ENCODE measurements around the gene ACER3. TPM values are rescaled to one million over a fixed set of nuclear protein-coding genes. Genes with fewer than 3 reads are reported as not detected.

Gene ACER3
- total RNA-seq, 4 donors from 2014 or later: 20.5 to 30.6 (median 23.0) TPM

DNA sequence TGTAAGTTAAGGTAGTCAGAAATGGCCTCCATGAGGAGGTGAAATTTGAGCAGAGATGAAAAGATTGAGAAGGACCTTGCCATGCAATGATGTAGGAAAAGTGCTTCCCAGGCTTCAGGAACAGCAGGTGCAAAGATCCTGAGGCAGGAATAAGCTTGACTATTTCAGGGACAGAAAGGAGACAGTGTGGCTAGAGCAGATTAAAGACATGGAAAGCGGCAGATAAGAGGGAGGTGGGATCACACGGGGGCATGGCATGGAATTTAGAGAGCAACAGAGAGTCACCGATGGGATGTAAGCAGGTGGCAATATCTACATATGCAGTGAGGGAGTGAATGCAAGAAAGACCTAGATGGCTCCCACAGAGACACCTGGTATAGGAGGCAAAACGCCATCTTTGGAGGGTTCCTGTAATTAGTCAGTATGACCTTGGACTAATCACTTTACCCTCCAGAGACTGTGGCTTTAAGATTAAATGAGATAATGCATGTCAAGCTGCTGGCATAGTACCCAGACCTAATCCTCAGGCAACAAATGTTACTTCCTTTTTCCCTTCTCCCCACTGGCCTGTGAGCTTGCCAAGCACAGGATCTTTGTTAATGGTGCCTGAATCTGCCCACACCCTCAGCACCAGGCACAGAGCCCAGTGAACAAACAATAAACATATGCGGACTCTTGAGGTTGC is 24.6 kb upstream of the ACER3 start:
- H3K27ac ChIP-seq: peak overlapping the region in 1 of 4 donors; percentile 9
- DNase-seq (ENCODE audit: low spot score in 2 of 2): peak in 1 of 2 donors; percentile 36
- H3K36me3 ChIP-seq: no peaks in the 10 kb centered on the region
- TF ChIP-seq, protein P1, sequence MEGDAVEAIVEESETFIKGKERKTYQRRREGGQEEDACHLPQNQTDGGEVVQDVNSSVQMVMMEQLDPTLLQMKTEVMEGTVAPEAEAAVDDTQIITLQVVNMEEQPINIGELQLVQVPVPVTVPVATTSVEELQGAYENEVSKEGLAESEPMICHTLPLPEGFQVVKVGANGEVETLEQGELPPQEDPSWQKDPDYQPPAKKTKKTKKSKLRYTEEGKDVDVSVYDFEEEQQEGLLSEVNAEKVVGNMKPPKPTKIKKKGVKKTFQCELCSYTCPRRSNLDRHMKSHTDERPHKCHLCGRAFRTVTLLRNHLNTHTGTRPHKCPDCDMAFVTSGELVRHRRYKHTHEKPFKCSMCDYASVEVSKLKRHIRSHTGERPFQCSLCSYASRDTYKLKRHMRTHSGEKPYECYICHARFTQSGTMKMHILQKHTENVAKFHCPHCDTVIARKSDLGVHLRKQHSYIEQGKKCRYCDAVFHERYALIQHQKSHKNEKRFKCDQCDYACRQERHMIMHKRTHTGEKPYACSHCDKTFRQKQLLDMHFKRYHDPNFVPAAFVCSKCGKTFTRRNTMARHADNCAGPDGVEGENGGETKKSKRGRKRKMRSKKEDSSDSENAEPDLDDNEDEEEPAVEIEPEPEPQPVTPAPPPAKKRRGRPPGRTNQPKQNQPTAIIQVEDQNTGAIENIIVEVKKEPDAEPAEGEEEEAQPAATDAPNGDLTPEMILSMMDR (IDR thresholded peaks at IDR 0.05): no peak
- TF ChIP-seq POLR2A (IDR thresholded peaks at IDR 0.05) (no peak), EP300 (IDR thresholded peaks at IDR 0.05) (peak in 1 of 2 donors; percentile 46)
- no peak overlapping the region for H3K4me3 ChIP-seq
- H3K27me3 ChIP-seq: no peaks in the 10 kb centered on the region
- no peaks in the 10 kb centered on the region for H3K9me3 ChIP-seq
- peaks cover 0 to 32% (median 6%) of the 10 kb centered on the region in 4 donors for H3K4me1 ChIP-seq
- WGBS, 2 donors: 69 to 70% methylated on average over 5 of the region's 5 CpGs

DNA sequence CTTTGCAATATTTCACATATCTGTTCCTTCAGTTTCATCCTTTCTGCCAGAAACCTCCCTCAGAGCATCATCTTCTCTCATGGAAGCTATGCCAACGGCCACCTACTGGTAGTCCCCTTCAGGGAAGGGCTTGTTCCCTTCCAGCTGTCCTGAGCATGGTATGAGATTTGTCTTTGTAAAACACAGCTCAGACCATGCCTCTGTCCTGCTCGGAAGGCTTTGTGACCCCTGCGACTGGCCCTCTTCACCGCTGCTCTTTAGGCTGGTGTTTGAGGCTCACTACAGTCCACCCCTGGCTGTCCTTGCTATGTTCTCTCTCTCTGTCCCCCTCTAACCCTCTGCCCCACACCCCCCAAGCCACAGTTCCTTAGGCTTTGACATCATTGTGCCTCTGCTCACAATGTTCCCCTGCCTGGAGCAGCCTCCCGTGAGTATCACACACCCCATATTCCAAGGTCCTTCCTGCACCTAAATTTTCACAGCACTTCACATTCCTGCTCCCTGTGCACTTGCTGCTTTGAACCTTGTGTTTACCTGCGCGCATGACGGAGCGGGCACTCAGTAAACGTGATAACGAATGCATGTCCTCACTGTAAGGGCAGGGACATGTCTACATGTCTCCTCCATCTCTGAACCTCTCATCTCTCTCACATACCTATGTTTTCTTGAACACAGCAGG is 24.0 kb upstream of the ACER3 start:
- no peak for DNase-seq (ENCODE audit: low spot score in 2 of 2)
- H3K4me1 ChIP-seq: peaks cover 0 to 32% (median 6%) of the 10 kb centered on the region in 4 donors
- no peak for TF ChIP-seq POLR2A (IDR thresholded peaks at IDR 0.05)
- TF ChIP-seq EP300 (IDR thresholded peaks at IDR 0.05): no peak
- TF ChIP-seq, protein P1 (IDR thresholded peaks at IDR 0.05): no peak
- H3K4me3 ChIP-seq: no peak overlapping the region
- H3K27me3 ChIP-seq: no peaks in the 10 kb centered on the region
- H3K9me3 ChIP-seq: no peaks in the 10 kb centered on the region
- 69 to 72% methylated on average over 11 of the region's 11 CpGs for WGBS, 2 donors
- peak overlapping the region in 1 of 4 donors; percentile 9 for H3K27ac ChIP-seq
- no peaks in the 10 kb centered on the region for H3K36me3 ChIP-seq

DNA sequence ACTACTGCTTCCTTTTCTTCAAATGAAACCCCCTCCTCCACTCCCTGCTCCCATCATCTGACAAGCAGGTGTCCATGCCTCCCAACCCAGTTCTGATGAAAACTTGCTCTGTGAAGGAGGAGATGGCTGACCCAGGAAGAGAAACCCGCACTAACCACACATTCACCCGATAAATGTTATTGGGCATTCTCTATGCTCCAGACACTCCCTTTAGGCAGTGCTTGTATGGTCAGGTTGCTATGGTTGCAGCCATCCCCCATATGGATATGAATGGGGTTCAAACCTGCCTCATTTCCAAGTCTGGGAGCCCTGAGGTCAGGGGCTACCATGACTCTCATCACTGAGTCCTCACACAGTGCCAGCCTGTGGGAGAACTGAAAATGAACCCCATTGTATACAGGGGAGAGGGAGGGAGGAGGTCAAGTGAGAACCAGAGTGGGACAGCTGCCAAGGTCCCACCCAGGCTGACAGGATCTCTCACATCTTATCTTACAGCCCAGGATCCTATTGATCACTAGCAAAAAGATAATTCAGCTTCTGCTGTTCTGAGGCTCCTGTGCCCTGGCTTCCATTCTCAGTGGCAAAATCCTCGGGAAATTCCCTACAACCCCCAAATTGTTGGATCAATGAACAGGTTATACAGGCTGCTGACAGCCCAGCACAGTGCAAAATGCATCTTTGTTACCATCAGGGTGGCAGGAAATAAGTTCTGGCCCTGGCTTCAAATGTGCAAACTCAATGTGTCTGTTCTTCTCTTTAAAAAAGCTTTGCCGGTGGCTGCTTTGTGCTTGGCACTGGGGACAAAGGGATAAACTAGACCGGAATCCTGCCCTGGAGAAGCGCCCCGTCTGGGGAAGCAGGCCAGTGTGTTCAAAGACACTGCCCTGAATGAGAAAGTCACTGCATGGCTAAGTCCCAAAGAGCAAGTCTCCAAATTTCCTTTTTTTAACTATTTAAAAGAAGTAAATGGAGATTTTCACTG is 22.7 kb upstream of the ACER3 start:
- no peak overlapping the region for H3K27ac ChIP-seq

DNA sequence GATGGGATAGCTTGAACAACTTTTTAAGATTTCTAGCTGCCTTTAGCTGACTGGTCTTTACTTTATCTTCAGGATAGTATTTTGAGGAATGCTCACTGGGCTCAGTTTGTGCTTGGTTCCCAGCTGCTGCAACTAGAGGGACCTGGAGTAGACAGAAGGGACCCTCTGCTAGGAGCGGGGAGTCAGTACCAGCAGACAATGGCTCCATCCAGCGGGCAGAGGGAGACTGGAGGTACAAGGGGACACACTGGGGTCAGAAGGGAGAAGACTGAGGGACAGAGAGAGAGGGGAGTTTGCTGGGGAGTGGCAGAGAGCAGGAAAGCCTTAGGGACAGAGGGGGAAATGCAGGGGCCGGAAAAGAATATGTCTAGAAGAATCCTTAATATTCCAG is 22.0 kb upstream of the ACER3 start:
- H3K9me3 ChIP-seq: no peaks in the 10 kb centered on the region
- H3K4me1 ChIP-seq: peaks cover 0 to 32% (median 6%) of the 10 kb centered on the region in 4 donors
- no peak for DNase-seq (ENCODE audit: low spot score in 2 of 2)
- no peak overlapping the region for H3K27ac ChIP-seq
- no peak for TF ChIP-seq POLR2A (IDR thresholded peaks at IDR 0.05)
- TF ChIP-seq, protein P1 (IDR thresholded peaks at IDR 0.05): peak in 1 of 5 experiments; percentile 33
- H3K27me3 ChIP-seq: no peaks in the 10 kb centered on the region
- H3K4me3 ChIP-seq: no peak overlapping the region
- 55 to 65% methylated on average over 3 of the region's 3 CpGs for WGBS, 2 donors
- no peaks in the 10 kb centered on the region for H3K36me3 ChIP-seq

More for the DNA sequence above, 22.7 kb upstream of the ACER3 start:
- no peaks in the 10 kb centered on the region for H3K36me3 ChIP-seq
- no peaks in the 10 kb centered on the region for H3K9me3 ChIP-seq
- H3K4me1 ChIP-seq: peaks cover 0 to 32% (median 6%) of the 10 kb centered on the region in 4 donors
- DNase-seq (ENCODE audit: low spot score in 2 of 2): no peak
- 38 to 43% methylated on average over 7 of the region's 7 CpGs for WGBS, 2 donors
- no peak overlapping the region for H3K4me3 ChIP-seq
- H3K27me3 ChIP-seq: no peaks in the 10 kb centered on the region
- TF ChIP-seq, protein P1 (IDR thresholded peaks at IDR 0.05): no peak
- TF ChIP-seq POLR2A (IDR thresholded peaks at IDR 0.05): no peak
- TF ChIP-seq EP300 (IDR thresholded peaks at IDR 0.05): no peak
